NCI-H524 treated with DMSO at 0.1 percent for 48 hours (cell line): Measurements from ENCODE around the gene SPEN.

ENCODE experiments used
- DNase-seq: peaks from one replicate; lab custom pipeline; 2025; lab: John Stamatoyannopoulos, UW

Gene SPEN

DNA sequence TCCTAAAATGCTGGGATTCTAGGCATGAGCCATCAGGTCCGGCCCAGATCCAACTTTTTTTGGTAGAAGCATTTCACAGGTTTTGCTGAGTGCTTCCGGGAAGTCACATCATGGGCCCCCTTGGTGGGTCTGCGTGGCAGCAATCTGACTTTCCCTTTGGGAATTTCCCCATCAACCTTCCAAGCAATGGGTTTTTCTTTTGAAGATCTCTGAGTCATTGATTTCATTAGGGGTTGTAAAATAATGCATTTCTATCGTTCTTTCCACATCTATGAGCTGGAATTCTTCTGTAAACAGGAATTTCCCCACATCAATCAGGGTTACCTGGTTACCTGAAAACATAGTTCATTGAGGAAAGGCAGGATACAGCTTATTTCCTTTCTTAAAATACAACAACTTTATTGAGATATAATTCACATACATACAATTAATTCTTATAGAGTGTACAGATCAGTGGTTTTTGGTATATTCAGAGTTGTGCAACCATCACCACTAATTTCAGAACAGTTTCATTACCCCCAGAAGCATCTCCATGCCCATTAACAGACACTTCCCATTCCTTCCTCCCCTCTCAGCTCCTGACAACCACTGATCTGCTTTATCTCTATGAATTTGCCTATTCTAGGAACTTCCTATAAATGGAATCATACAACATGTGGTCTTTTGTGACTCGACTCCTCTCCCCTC lies 138.2 kb downstream of the SPEN start:
- DNase-seq, result no peak

DNA sequence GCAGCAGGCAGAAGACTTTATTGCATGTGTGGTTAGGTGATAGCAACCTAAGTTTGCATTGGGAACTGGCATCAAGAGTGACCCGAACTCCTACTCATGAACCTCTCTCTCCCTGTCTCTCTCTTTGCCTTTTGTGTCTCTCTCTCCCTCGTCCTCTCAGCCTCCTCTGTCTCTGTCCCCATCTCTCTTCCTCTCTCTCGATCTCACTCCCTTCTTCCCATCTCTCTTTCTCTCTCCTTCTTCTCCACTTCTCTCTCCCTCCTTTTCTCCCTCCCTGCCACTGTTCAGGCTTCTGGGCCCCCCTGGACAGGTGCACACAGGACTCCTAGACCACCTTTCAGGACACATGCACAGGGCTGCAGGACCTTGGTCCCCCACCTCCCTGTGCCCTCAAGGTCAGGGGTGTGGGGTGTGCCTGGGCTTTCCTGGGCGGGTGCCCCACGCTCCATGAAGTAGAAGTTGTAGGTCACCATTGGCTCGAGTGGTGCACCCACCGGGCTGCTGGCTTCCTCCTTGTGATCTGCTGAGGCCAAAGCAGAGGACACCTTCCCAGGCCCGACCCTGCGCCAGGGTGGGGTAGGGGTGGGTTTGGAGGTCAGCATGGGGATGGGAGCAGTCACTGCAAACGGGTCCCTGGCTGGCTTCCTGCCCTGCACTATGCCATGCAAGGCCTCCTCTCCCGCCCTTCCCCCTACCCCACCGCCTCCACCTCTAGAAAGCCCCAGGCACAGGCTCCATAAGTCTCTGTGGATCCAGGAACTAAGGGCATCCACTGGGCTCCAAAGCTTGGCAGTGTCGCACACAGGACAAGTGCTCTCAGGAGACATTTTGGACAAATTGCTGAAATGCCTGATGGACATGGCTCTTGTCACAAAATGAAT lies 141.6 kb downstream of the SPEN start:
- DNase-seq, result no peak

DNA sequence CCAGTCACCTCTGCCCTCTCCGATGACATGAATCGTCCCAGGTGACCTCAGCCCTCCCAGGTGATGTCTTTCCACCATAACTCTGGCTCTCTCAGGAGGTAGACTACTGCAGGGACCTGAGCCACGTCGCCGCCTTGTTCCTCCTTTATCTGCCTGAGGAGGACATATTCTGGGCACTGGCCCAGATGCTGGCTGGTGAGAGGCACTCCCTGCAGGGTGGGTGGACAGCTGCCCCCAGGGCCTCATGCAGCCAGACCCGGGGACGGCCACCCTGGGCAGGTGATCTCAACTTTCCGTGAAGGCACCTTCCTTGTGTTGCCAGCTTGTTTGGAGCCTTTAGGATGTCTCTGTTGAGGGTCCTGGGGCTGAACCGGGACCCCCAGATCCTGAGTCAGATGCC lies 142.3 kb downstream of the SPEN start:
- no peak for DNase-seq
